LNCAP (cell line): Measurements from ENCODE around the gene PLEKHA8.

Experiments used
- TF ChIP-seq, protein P1 (sequence below): fragments of 450-650 bp; IDR thresholded peaks from 2 replicates; pipeline ENCODE4 v1.5.1; 2017; ENCODE audit warnings: mild to moderate bottlenecking

The PLEKHA8 gene

DNA sequence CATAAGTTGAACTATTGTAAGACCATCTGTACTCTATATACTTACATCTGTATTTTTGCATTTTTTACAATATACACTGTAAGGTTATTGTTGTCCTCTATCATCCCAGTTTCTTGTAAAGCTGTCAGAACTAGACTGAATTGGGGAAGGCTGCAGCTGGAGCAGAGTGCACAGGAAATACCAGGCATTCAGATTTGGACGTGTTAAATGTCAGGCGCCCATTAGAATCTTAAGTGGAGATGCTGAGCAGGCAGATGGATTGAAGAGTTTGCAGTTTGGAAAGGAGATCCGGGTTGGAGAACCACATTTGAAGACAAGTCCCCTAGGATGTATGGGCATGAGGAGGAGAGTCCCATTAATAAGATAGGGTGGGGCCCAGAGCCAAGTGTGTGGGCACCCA is 147.0 kb downstream of the PLEKHA8 start:
- TF ChIP-seq, protein P1, sequence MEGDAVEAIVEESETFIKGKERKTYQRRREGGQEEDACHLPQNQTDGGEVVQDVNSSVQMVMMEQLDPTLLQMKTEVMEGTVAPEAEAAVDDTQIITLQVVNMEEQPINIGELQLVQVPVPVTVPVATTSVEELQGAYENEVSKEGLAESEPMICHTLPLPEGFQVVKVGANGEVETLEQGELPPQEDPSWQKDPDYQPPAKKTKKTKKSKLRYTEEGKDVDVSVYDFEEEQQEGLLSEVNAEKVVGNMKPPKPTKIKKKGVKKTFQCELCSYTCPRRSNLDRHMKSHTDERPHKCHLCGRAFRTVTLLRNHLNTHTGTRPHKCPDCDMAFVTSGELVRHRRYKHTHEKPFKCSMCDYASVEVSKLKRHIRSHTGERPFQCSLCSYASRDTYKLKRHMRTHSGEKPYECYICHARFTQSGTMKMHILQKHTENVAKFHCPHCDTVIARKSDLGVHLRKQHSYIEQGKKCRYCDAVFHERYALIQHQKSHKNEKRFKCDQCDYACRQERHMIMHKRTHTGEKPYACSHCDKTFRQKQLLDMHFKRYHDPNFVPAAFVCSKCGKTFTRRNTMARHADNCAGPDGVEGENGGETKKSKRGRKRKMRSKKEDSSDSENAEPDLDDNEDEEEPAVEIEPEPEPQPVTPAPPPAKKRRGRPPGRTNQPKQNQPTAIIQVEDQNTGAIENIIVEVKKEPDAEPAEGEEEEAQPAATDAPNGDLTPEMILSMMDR: no peak

DNA sequence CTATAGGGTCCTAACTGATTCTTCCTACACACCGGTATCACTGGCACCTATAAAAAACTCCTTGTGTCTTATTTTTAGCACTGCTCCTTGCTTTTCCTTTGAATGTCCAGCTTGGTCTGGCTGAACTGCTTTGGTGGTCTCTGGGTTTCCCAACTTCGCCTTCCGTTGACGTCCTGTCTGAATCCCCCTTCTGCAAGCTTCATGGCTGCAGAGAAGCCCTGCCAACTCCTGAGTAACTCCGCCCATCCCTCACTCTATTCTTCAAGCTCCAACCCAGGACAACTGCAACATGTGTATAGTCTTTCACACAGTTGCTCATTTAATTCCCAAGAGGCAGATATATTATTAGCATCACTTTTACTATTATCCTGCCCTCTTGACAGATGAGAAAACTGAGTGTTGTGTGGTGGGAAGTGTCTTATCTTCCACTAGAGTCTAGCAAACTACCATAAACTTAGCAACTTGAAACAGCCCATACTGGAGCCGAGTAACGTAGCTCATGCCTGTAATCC is 147.5 kb downstream of the PLEKHA8 start:
- TF ChIP-seq, protein P1: no peak

DNA sequence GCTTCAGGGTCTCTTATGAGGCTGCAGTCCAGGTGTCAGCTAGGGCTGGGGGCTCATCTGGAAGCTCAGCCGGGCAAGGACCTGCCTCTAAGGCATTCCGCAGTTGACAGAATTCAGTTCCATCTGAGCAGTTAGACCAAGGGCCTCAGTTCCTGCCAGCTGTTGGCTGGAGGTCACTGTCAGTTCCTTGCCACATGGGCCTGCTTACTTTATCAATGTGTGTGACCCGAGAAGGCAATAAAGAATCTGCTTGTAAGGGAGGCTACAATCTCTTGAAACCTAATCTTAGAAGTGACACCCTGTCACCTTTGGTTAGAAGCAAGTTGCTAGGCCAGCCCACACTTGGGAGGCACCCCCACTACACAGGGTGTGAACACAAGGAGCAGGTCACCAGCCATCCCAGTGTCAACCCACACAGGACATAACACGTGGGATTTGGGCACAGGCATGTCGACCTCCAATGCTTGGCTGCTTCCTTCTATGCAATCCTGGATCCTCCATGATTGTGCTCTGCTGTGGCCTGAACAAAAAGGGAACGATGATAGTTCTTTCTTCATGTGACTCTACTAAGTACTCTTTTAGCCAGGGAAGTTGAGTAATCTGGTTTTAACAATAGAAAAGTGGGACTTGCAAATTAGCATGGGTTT is 148.4 kb downstream of the PLEKHA8 start:
- TF ChIP-seq, protein P1: no peak

DNA sequence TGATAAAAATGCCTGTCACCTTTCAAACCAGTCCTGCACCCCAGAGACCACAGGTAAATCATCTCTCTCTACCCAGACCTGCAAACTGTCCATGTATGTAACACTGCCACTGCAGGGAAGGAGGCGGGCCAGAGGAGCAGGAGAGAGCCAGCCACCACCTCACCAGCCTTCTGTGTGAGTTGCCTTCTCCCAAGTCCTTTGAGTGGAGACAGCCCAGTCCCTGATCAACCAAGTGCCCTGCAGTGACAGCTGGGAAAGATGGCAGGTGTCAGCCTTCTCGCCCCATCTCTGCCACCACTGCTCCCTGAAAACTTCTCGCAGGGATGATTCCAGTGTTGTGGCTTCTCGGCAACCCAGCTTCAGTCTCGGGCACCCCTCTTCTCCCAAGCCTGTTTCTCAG is 149.0 kb downstream of the PLEKHA8 start:
- TF ChIP-seq, protein P1: no peak

DNA sequence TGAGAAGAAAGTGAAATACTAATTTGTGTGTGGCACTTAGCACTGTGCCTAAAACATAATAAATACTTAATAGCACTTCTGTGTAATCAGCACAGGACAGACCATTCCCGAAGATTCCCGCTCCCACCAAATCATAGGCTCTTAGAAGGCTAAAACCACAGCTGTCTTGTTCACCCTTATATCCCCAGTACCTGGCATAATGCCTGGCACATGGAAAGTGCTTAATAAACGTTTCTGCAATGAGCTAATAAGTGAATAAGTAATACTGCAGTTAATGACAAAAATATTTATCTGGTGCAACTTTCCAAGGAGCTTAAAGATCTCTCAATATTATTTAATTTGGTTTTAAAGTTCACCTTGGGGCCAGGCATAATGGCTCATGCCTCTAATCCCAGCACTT is 149.8 kb downstream of the PLEKHA8 start:
- TF ChIP-seq, protein P1: no peak

DNA sequence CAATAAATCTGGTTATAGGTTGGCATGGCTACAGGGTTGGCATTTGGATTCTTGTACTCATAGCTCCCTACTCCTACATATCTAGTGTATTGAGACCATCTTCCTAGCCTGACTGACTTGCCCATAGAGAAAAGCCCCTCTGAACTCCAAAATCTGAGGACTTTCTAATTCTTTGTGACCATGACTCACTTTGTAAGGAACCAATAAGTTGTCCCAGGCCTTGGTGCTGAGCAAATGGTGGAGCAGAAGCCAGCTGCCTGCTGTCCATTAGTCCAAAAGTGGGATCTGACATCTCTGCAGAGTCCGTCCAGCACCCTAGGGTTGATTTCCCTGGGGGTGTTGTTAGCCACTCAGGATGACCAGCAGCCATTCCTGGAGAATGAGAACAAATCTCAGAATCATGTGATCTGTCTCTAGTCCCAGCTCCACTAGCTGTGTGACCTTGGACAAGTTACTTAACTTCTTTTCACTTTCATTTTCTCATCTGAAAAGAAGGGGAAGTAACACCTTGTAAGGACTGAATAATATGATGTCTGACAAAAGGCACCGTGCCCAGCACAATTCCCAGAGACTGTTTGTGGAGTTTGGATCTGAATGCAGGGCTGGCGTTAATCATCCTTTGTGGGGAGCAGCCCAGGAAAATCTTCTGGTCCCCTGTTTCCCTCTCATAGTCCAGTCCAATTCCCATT is 150.7 kb downstream of the PLEKHA8 start:
- TF ChIP-seq, protein P1: no peak
